NCI-H1105 treated with DMSO at 0.1 percent for 48 hours (cell line): ENCODE data around the gene PLA1A.
"Not testable (repeated sequence)": the region's sequence is repeated elsewhere in the genome, so short reads cannot be mapped to it uniquely, and the experiment has no call there.

Source experiments
- DNase-seq: peaks from one replicate; lab custom pipeline; 2025; lab: John Stamatoyannopoulos, UW

Gene PLA1A

GRCh38 chr3:119579366-119580066 is 18.2 kb upstream of the PLA1A start, which contains the start of gene ADPRH:
Gene ADPRH, plus strand, starts transcription at chr3:119579492. Its CDS starts 2,678 bp downstream, at chr3:119582170.
- DNase-seq: peak; percentile 52

GRCh38 chr3:119580067-119580760 is 17.5 kb upstream of the PLA1A start:
- no peak for DNase-seq

DNA sequence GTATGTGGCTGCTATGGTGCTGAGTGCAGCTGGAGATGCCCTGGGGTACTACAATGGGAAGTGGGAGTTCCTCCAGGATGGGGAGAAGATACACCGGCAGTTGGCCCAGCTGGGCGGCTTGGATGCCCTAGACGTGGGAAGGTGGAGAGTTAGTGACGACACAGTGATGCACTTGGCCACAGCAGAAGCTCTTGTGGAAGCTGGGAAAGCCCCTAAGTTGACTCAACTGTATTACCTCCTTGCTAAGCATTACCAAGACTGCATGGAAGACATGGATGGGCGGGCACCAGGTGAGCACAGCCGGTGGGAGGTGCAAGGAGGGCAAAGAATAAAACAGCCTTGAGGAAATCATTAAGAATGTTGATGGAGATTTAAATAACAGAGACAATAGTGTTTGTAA is 15.5 kb upstream of the PLA1A start:
- DNase-seq: no peak

DNA sequence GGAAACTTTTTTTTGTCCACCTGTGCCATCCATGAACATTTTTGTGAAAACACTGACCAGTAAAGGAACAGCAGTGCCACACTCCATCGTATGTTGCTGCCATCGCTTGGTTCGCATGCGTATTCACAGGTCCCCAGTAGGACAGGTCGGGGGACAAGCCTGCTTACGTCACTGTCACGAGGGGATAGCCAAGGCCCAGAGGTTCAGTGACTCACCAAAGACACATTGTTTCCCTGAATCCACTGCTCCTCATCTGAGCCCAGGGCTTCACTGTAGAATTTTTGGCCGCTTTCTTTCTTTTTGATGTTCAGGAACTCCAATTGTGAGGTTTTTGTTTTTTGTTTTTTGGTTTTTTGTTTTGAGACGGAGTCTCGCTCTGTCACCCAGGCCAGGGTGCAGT is 12.5 kb upstream of the PLA1A start:
- no peak for DNase-seq

DNA sequence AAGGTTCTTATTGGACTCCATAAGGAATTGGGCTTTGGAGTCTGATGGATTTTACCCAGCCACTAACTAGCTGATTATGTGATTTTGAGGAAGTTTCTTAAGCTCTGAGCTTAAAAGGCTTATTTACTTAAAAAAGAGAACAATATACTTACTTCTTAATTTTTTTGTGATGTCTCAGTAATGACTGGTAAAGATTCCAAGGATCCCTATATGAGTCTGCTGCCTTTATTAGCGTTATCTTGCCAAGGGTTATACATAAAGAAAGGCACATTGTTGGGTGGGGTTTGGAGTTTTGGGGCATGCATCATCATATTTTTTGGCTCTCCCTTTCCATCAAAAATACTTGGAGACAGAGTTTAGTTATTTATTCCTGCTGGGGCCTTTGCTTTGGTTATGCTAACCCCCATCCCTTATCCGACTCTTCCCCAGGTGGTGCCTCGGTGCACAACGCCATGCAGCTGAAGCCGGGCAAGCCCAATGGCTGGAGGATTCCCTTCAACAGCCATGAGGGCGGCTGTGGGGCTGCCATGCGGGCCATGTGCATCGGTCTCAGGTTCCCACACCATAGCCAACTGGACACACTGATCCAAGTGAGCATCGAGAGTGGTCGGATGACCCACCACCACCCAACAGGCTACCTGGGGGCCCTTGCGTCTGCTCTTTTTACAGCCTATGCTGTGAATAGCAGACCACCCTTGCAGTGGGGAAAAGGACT is 11.7 kb upstream of the PLA1A start:
- no peak for DNase-seq

- no peak for DNase-seq
Measured at GRCh38 chr3:119586733-119587172, 10.9 kb upstream of the PLA1A start.

GRCh38 chr3:119588112-119588511 is 9.6 kb upstream of the PLA1A start:
- no peak for DNase-seq

GRCh38 chr3:119589102-119589773 is 8.4 kb upstream of the PLA1A start:
- DNase-seq: no peak

GRCh38 chr3:119590706-119591105 is 7.0 kb upstream of the PLA1A start:
- no peak for DNase-seq

DNA sequence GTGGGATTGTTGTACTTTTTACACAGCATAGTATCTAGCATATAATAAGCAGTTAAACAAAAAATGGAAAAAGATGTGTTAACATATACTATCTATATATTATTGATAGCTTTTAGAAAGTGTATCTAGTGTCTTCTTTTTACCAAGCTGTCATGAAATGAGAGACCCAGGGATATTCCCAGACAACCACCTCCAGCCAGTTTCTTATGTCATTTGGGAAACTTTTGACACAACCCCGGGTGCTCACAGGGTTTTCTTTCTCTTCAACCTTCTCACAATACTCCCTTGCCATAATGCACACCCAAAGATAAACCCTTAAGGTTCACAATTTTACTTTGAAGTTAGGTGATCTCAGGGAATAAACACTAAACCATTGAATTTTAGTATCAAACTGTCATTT is 4.8 kb upstream of the PLA1A start:
- DNase-seq: no peak

DNA sequence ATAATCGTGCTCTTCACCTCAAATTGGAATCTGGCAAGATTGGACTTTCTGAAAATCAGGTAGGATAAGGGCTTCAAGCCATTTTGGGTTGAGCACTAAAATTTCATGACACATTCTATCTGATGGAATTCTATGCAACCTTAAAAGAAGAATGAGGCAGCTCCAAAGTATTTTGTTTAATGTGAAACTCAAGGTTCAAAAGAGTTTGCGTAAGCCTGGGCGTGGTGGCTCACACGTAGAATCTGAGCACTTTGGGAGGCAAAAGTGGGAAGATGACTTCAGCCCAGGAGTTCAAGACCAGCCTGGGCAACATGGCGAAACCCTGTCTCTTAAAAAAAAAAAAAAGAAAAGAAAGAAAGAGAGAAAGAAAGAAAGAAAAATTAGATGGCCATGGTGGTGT is 3.6 kb upstream of the PLA1A start:
- no peak for DNase-seq

DNA sequence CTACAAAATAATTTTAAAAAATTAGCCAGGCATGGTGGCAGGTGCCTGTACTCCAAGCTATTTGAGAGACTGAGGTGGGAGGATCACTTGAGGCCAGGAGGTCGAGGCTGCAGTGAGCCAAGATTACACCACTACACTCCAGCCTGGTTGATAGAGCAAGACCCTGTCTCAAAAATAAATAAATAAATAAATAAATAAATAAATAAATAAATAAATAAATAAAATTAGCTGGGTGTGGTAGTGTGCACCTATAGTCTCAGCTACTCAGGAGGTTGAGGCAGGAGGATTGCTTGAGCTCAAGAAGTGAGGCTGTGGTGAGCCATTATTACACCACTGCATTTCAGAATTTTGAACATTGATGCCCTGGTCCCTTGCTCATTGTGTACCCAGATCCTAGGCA is 2.8 kb upstream of the PLA1A start:
- DNase-seq: not testable (repeated sequence)

DNA sequence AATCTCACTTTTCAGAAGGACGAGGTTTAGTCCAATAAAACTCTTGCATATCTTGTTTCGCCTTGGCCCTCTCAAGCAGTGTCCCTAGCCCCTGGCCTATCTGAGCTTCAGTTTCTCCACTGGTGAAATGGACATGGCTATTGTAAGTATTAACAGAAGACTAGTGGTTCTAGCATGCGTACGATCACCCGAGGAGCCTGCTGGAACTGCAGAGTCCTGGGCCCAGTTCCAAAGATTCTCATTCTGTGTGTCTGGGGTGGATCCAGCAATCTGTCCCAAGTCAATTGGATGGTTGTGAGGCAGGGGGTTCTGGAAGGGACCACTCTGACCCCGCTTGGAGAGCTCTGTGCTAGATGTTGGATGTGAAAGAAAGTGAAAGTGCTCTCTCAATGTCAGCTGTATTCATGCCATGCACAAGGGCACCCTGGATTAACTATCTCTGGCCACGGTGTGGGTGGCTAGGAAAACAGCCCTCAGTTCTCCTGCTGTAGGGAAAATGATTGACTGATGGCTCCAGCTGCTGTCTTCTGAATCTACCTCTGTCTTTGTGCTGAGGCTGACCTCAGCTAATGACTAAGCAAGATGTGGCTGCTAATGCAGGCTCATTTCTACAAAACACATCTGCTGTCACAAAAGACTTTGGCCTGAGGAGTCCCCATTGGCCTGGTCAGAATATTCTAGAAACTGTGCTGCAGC is 1.9 kb upstream of the PLA1A start:
- no peak for DNase-seq

DNA sequence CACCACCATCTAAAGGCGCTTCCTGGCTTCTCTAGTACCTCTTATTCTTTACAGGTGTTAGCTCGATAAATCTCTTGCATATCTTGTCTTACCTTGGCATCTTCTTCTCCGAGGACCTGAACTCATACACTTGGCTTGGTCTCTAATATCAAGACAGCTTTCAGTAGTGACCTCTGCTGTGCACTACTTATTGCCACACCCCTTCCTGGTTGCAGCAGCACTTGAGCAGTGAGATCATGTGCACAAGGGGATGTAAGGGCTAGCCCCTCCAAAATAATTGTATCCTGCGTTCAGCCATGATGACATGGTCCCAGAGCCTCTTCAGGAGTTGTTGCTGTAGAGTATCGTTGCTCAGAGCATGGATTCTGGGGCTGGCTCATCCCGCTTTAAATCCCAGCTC is 1.3 kb upstream of the PLA1A start:
- DNase-seq: no peak

- no peak for DNase-seq
Measured at GRCh38 chr3:119598410-119599098, 869 bp downstream of the PLA1A start.

- no peak for DNase-seq
Measured at GRCh38 chr3:119599558-119600174, 2.0 kb downstream of the PLA1A start.

GRCh38 chr3:119600732-119601131 is 3.0 kb downstream of the PLA1A start:
- DNase-seq: no peak

DNA sequence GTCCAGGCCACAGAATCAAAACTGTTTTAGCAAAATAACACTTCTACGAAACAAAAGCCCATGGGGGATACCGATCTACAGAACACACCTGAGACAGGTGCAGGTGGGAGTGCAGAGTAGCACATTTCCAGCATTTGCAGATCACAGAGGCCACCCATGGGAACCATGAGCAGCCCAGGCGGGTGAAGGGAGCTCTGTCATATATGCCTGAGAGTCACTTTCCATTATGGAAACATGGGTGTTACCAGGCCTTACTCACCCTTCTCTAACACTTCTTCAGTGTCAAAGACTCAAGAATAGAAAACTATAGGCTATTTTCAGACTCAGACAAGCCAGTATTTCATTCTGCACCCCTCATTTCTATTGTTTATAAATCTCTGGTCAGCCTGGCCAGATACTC is 3.5 kb downstream of the PLA1A start:
- DNase-seq: no peak

- DNase-seq: no peak
Measured at GRCh38 chr3:119602676-119603075, 5.0 kb downstream of the PLA1A start.

DNA sequence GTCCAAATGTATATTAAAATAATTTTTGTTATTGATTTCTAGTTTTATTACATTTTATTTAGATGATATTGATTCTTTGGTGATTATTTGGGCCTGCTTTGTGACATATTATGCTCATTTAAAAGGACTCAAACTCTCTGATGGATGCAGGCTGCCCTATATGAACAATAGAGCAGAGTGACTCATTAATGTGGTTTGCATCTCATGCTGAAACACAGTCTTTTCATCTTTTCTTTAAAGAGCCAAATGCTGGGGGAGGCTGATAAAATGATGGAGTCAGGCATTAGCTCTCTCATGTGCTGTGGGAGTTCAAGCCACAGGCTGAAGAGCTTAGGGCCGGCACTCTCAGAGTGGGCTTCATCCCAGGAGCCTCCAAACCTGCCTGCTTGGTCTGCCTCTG is 7.2 kb downstream of the PLA1A start:
- no peak for DNase-seq
